Heart left ventricle (tissue), 13 donors: ENCODE data around the gene PCSK5.

Experiments
- POLR2A ChIP-seq, 2 donors: fragments of 450-650 bp; IDR thresholded peaks; one replicate each; pipeline ENCODE4 v1.6.1; 2017; ENCODE audit warnings: antibody characterized with exemption in 2 of 2, mild to moderate bottlenecking in 2 of 2, moderate library complexity in 2 of 2
- TF ChIP-seq, protein P1 (sequence below), 12 donors: fragments of 200-600 bp; sonication (generic) in 4 of 12; IDR thresholded peaks; one replicate each; pipeline versions ENCODE4 v1.5.0 to v1.8.0; 2018 to 2022; ENCODE audit warnings: antibody characterized with exemption in 12 of 12, mild to moderate bottlenecking in 5 of 12
- donor health status: ischemic (EF 13 %, LVEDD 7.1; RV severe dilation, severe dysfunction).
- donor health status: DM: no; HTN: yes; CAD: no.
- donor health status: DM: no; HTN: no; CAD: no.
- donor health status: ischemic (EF 25% LVEDD 6.9; RV normal size, moderate dysfunction).
- donor health status: ischemic (EF 25% LVEDD 5.7; RV mildly dilated, moderate dysfunction).
- donor health status: ischemic (EF 35%, LVEDD 5.7; RV mildly dilated, moderate dysfunction).
- donor health status: nonischemic (EF 11% LVEDD 7.7; RV severe dilation, severe dysfunction).
- donor health status: DM: yes; HTN: yes; CAD: no.
- donor health status: PGD.
- donor health status: ischemic (EF 29% LVEDD 5.4; RV normal size, mild dysfunction).
- donor health status: nonischemic (EF 23%, LVEDD 6.1; RV moderate dilation, normal function).

DNA sequence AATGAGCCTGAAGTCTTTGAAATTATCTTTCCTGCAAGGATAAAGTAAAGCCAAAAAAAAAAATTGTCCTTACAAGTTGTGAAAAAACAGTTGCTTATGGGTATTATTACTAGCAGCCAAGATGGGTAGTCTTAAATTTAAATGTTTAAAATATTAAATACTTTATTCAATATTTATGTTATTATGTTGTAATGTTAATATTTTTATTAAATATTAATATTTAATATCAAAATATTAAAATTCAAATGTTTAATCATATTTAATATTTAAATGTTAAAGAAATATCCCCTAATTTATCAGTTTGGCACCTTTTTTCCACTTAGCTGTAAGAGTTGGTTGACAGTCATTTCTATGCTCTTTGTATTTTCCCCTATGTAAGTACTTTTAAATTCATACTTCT, 86.1 kb downstream of the PCSK5 start:
- TF ChIP-seq POLR2A (IDR thresholded peaks at IDR 0.05) = no peak
- TF ChIP-seq, protein P1, sequence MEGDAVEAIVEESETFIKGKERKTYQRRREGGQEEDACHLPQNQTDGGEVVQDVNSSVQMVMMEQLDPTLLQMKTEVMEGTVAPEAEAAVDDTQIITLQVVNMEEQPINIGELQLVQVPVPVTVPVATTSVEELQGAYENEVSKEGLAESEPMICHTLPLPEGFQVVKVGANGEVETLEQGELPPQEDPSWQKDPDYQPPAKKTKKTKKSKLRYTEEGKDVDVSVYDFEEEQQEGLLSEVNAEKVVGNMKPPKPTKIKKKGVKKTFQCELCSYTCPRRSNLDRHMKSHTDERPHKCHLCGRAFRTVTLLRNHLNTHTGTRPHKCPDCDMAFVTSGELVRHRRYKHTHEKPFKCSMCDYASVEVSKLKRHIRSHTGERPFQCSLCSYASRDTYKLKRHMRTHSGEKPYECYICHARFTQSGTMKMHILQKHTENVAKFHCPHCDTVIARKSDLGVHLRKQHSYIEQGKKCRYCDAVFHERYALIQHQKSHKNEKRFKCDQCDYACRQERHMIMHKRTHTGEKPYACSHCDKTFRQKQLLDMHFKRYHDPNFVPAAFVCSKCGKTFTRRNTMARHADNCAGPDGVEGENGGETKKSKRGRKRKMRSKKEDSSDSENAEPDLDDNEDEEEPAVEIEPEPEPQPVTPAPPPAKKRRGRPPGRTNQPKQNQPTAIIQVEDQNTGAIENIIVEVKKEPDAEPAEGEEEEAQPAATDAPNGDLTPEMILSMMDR (IDR thresholded peaks at IDR 0.05) = no peak
